ENCODE measurements around the gene P2RX1.

- TF ChIP-seq CTCF (IDR thresholded peaks at IDR 0.05; ENCODE audit: low read length) (no peak), EZH2 (IDR thresholded peaks at IDR 0.05; ENCODE audit: borderline replicate concordance, low read length) (no peak)
These were observed 36.5 kb downstream of the P2RX1 start for GRCh38 chr17:3879591-3880417.
